ENCODE data around the gene DUXA.
A peak's percentile ranks its signal among the peaks of the same experiment; 100 is the strongest.
"Not testable (repeated sequence)": the region's sequence is repeated elsewhere in the genome, so short reads cannot be mapped to it uniquely, and the experiment has no call there.

The DUXA gene

GRCh38 chr19:57167385-57167784, at the start of gene DUXA:
DUXA (minus strand) TSS chr19:57167485; CDS start chr19:57167443, 42 bp downstream.
- DNase-seq (ENCODE audit: low read depth, low spot score): no peak

DNA sequence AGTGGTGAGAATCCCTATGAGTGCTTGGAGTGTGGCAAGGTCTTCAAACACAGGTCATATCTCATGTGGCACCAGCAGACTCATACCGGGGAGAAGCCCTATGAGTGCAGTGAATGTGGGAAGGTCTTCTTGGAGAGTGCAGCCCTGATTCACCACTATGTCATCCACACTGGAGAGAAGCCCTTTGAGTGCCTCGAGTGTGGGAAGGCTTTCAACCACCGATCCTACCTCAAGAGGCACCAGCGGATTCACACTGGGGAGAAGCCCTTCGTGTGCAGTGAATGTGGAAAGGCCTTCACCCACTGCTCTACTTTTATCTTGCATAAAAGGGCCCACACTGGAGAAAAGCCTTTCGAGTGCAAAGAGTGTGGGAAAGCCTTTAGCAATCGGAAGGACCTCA, 44.8 kb upstream of the DUXA start:
- DNase-seq (ENCODE audit: low read depth, low spot score): no peak

- DNase-seq (ENCODE audit: low read depth, low spot score): no peak
Measured at GRCh38 chr19:57210381-57210780, 43.1 kb upstream of the DUXA start.

DNA sequence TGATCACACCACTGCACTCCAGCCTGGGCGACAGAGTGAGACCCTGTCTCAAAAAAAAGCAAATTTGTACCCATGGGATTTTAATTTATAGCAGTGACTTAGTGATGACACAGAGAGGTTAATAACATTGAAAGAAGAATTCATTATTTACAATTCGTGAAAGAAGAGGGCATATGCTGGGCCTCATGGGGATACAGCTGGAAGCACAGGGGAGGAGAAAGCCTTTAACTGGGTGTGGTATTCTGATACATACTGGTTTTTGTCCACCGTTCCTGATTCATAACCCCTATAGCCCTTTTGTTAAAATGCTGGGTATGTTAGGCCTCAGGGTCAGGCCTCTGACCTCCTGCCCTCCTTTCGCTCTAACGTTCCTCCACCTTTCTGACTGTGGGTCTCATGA, 34.9 kb upstream of the DUXA start:
- no peak for DNase-seq (ENCODE audit: low read depth, low spot score)

DNA sequence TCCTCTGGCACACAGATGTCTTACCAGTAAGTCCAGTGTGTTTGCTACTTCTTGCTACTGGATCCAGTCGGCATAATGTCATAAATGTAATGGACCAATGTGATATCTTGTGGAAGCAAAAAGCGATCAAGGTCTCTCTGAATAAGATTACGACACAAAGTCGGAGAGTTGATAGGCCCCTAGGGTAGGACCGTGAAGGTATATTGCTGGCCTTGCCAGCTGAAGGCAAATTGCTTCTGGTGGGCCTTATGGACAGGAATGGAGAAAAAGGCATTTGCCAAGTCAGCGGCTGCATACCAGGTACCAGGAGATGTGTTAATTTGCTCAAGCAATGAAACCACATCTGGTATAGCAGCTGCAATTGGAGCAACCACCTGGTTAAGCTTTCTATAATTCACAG, 30.6 kb upstream of the DUXA start:
- DNase-seq (ENCODE audit: low read depth, low spot score): not testable (repeated sequence)

GRCh38 chr19:57192993-57193392, 25.7 kb upstream of the DUXA start:
- no peak for DNase-seq (ENCODE audit: low read depth, low spot score)

GRCh38 chr19:57192077-57192420, 24.8 kb upstream of the DUXA start:
- no peak for DNase-seq (ENCODE audit: low read depth, low spot score)

GRCh38 chr19:57191141-57192076, 24.1 kb upstream of the DUXA start, which contains the start of gene ZNF264:
ZNF264 (plus strand) TSS chr19:57191500; CDS start chr19:57191914, 414 bp downstream.
- peak; percentile 84 for DNase-seq (ENCODE audit: low read depth, low spot score)

- no peak for DNase-seq (ENCODE audit: low read depth, low spot score)
Measured at GRCh38 chr19:57190301-57190700, 23.0 kb upstream of the DUXA start.

DNA sequence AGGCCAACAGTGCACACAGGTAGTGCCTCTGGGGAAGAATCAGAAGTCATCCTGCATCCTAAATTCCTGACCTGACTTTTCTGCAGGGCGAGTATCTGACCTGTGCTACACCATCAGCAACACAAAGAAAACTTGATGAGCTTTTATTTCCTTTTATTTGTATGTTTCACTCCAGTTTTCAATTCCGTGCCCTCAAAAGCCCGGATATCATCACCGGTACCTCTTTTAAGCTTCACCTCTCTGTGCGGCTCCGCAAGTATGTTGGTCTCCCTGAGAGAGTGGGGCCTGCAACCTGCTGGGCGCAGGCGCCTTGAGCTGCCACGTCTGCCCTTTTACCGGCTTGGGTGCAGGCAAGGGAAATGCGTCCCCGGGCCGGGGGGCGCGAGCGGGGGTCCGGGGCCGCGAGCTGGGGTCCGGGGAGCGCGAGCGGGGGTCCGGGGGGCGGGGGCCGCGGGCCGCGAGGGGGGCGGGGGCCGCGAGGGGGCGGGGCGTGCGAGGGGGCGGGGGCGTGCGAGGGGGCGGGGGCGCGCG, 4.3 kb upstream of the DUXA start:
- DNase-seq (ENCODE audit: low read depth, low spot score): no peak

DNA sequence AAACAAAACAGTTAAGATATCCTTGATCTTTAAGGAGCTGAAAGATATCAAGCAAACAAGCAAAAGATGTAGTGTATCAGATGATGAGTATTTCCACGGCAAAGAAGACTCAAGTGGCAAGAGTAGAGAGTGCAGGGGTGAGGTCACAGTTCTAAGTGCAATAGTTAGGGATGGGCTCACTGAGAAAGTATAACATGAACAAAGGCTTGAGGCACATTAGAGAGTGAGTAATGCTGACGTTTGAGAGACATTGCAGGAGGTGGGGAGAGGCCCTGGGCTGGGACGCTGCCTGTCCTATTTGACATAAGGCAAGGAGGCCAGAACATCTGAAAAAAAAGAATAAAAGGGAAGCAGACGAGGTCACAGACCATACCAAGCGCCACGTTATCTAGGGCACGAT, 1.4 kb downstream of the DUXA start:
- no peak for DNase-seq (ENCODE audit: low read depth, low spot score)

GRCh38 chr19:57161985-57162539, 5.2 kb downstream of the DUXA start:
- no peak for DNase-seq (ENCODE audit: low read depth, low spot score)

- no peak for DNase-seq (ENCODE audit: low read depth, low spot score)
Measured at GRCh38 chr19:57152921-57153320, 14.4 kb downstream of the DUXA start.

- DNase-seq (ENCODE audit: low read depth, low spot score): no peak
Measured at GRCh38 chr19:57141699-57142098, 25.6 kb downstream of the DUXA start.

DNA sequence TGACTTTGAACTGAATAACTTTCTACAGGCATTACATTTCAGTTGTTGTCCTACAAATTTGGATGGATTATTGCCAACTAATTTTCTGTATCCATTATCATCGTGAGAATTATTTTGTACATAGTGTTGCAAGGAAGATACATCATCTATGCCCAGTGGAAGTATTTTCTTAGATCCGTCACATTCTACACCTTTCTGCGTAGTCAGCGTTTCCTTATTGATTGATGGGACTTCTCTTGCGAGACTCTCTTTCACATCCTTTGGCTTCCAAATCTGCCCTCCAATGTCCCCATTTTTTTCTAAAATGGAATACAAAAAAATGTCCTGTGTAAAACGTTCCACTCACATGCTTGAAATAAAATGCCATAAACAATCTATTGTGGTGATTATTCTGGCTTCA, 31.5 kb downstream of the DUXA start:
- no peak for DNase-seq (ENCODE audit: low read depth, low spot score)

DNA sequence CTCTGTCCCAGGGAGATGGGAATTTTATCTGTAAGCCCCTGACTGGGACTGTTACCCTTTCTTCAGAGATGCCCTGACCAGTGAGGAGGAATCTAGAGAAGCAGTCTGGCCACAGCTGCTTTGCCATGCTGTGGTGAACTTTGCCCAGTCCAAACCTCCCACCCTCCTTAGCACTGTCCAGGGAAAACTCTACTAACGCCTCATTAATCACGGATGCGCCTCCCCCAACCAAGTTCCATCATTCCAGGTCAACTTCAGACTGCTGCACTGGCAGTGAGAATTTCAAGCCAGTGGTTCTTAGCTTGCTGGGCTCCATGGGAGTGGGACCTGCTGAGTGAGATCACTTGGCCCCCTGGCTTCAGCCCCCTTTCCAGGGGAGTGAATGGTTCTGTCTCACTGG, 39.9 kb downstream of the DUXA start:
- not testable (repeated sequence) for DNase-seq (ENCODE audit: low read depth, low spot score)

- DNase-seq (ENCODE audit: low read depth, low spot score): no peak
Measured at GRCh38 chr19:57123882-57124281, 43.4 kb downstream of the DUXA start.

GRCh38 chr19:57118848-57119247, 48.4 kb downstream of the DUXA start:
- DNase-seq (ENCODE audit: low read depth, low spot score): no peak

GRCh38 chr19:57113501-57113900, 53.8 kb downstream of the DUXA start:
- DNase-seq (ENCODE audit: low read depth, low spot score): not testable (repeated sequence)

DNA sequence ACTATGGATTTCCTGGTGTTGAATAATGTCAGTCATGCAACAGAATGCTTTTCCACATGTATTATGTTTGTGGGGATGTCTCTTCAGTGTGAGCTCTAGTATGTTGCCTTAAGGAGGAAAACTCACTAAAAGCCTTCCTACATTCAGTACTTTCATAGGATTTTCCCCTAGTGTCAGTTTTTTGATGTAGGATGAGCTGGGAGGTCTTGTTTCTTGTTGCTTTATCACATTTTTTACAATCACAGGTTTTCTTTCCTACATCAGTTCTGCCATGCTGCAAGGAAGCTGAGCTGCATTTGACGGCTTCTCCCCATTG, 56.0 kb downstream of the DUXA start:
- no peak for DNase-seq (ENCODE audit: low read depth, low spot score)

DNA sequence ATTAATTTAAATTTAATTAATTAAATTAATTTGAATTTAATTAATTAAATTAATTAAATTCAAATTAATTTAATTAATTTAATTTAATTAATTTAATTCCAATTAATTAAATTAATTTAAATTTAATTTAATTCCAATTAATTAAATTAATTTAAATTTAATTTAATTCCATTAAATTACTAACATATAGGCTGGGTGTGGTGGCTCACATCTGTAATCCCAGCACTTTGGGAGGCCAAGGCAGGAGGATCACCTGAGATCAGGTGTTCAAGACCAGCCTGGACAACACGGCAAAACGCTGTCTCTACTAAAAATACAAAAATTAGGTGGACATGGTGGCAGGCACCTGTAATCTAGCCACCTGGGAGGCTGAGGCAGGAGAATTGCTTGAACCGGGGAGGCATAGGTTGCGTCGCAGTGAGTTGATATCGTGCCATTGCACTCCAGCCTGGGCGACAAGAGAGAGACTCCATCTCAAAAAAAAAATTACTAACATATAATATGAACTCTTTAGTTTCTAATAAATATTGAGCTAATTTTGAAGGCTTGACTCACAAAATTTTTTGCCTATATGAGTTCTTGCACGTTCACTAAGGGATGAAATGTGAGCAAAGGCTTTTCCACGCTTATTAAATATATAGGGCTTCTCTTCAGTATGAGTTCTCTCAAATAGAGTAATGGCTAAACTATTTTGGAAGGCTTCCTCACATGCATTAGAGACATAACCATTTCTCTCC, 56.5 kb downstream of the DUXA start:
- DNase-seq (ENCODE audit: low read depth, low spot score): no peak

DNA sequence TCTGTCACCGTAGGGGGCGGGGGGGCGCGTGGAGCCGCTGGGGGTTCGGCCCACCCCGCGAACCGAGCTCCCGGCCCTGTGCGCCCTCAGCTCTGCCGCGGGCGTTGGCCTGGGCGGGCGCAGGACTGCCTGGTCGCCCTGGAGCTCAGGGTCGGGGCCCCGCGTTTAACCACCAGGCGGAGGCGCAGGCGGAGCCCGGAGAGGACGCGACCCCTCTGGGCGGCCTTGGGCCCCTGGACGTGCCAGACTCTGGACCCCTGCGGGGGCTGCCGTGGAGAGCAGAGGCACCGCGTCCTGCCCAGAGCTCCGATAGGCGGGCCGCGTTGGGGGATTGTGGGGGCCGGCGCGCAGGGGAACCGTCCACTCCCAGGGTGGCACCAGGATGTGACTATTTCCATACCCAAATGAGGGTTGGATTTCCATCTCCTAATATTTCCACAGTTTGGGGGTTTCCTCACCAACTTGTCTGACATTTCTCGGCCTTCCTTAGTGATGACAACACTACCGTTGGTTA, 60.5 kb downstream of the DUXA start:
- DNase-seq (ENCODE audit: low read depth, low spot score): no peak

Measured in activated naive CD8-positive, alpha-beta T cell treated with anti-CD3 and anti-CD28 coated beads, Interleukin-2, amount 50 U/mL, for 16 hours (primary cell).